Measurements from ENCODE around the gene C1orf232.

GRCh38 chr1:26170472-26170821 lies 1.7 kb upstream of the C1orf232 start:
- TF ChIP-seq ZNF121 (CRISPR knock-in tag; conservative IDR thresholded peaks at IDR 0.05) (no peak), POLR2A (conservative IDR thresholded peaks at IDR 0.05) (no peak), MEF2A (IDR thresholded peaks at IDR 0.05; ENCODE audit: control insufficient read depth, low read depth, low read length) (no peak), ZNF764 (CRISPR knock-in tag; IDR thresholded peaks at IDR 0.05; ENCODE audit: low read depth) (no peak), HNRNPK (IDR thresholded peaks at IDR 0.05; ENCODE audit: low read depth, low read length, poor library complexity, severe bottlenecking) (no peak), KLF6 (CRISPR knock-in tag; IDR thresholded peaks at IDR 0.05; ENCODE audit: borderline replicate concordance) (no peak), GABPB1 (CRISPR knock-in tag; IDR thresholded peaks at IDR 0.05) (no peak), NCOR1 (IDR thresholded peaks at IDR 0.05) (no peak), SIN3A (IDR thresholded peaks at IDR 0.05; ENCODE audit: borderline replicate concordance in 2 of 2, control insufficient read depth in 1 of 2, low read depth in 2 of 2, low read length in 2 of 2) (no peak), UBTF (IDR thresholded peaks at IDR 0.05; ENCODE audit: borderline replicate concordance in 1 of 2, low read depth in 2 of 2, low read length in 2 of 2) (no peak), SMC3 (conservative IDR thresholded peaks at IDR 0.05; ENCODE audit: insufficient read depth, low read depth, low read length) (no peak), NFRKB (IDR thresholded peaks at IDR 0.05; ENCODE audit: low read depth) (no peak)
- TF ChIP-seq, protein P1, sequence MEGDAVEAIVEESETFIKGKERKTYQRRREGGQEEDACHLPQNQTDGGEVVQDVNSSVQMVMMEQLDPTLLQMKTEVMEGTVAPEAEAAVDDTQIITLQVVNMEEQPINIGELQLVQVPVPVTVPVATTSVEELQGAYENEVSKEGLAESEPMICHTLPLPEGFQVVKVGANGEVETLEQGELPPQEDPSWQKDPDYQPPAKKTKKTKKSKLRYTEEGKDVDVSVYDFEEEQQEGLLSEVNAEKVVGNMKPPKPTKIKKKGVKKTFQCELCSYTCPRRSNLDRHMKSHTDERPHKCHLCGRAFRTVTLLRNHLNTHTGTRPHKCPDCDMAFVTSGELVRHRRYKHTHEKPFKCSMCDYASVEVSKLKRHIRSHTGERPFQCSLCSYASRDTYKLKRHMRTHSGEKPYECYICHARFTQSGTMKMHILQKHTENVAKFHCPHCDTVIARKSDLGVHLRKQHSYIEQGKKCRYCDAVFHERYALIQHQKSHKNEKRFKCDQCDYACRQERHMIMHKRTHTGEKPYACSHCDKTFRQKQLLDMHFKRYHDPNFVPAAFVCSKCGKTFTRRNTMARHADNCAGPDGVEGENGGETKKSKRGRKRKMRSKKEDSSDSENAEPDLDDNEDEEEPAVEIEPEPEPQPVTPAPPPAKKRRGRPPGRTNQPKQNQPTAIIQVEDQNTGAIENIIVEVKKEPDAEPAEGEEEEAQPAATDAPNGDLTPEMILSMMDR (IDR thresholded peaks at IDR 0.05 in 2 of 3, conservative IDR thresholded peaks at IDR 0.05 in 1 of 3; ENCODE audit: insufficient read depth in 2 of 3, low read depth in 1 of 3, low read length in 3 of 3) = no peak
